ENCODE measurements around the gene COPS6.

The COPS6 gene

GRCh38 chr7:100080907-100081534 is 7.7 kb upstream of the COPS6 start:
- no peak for DNase-seq

GRCh38 chr7:100081535-100082102 is 7.2 kb upstream of the COPS6 start, which contains the start of gene ZNF3:
ZNF3 (minus strand) TSS chr7:100081723; CDS start chr7:100077357, 4,366 bp downstream.
- DNase-seq: peak; percentile 87 to 97

GRCh38 chr7:100082978-100083377 is 5.8 kb upstream of the COPS6 start:
- no peak for DNase-seq

- no peak for DNase-seq
Measured at GRCh38 chr7:100085515-100085914, 3.3 kb upstream of the COPS6 start.

GRCh38 chr7:100087055-100087750 is 1.6 kb upstream of the COPS6 start:
- DNase-seq: no peak

- DNase-seq: no peak
Measured at GRCh38 chr7:100088095-100088620, 611 bp upstream of the COPS6 start.

GRCh38 chr7:100089458-100090196 is 858 bp downstream of the COPS6 start:
- DNase-seq: no peak

GRCh38 chr7:100090527-100091410 is 2.0 kb downstream of the COPS6 start:
- no peak for DNase-seq

GRCh38 chr7:100091411-100092181 is 2.8 kb downstream of the COPS6 start:
- DNase-seq: no peak

GRCh38 chr7:100093054-100093453 is 4.3 kb downstream of the COPS6 start:
- no peak for DNase-seq

GRCh38 chr7:100093498-100093897 is 4.7 kb downstream of the COPS6 start:
- peak in 1 of 2 experiments; percentile 10 for DNase-seq

- no peak for DNase-seq
Measured at GRCh38 chr7:100093925-100094486, 5.2 kb downstream of the COPS6 start.

- DNase-seq: no peak
Measured at GRCh38 chr7:100095289-100095688, 6.5 kb downstream of the COPS6 start.

- DNase-seq: no peak
Measured at GRCh38 chr7:100095704-100096103, 6.9 kb downstream of the COPS6 start.

- DNase-seq: no peak
Measured at GRCh38 chr7:100098913-100099312, 10.1 kb downstream of the COPS6 start.

- DNase-seq: no peak
Measured at GRCh38 chr7:100099452-100099851, 10.7 kb downstream of the COPS6 start.

- DNase-seq: peak; percentile 70 to 93
Measured at GRCh38 chr7:100100420-100101015, 11.7 kb downstream of the COPS6 start.

GRCh38 chr7:100101016-100101862 is 12.5 kb downstream of the COPS6 start, which contains the start of the genes AP4M1 and MCM7:
AP4M1 (plus strand) TSS chr7:100101643; CDS start chr7:100101715, 72 bp downstream.
MCM7 (minus strand) TSS chr7:100101397; CDS start chr7:100101294, 103 bp downstream.
- peak; percentile 93 to 97 for DNase-seq

All from NCI-H446 (cell line).